Measurements from ENCODE around the gene C9orf85.
A peak's percentile ranks its signal among the peaks of the same experiment; 100 is the strongest.

C9orf85 gene

DNA sequence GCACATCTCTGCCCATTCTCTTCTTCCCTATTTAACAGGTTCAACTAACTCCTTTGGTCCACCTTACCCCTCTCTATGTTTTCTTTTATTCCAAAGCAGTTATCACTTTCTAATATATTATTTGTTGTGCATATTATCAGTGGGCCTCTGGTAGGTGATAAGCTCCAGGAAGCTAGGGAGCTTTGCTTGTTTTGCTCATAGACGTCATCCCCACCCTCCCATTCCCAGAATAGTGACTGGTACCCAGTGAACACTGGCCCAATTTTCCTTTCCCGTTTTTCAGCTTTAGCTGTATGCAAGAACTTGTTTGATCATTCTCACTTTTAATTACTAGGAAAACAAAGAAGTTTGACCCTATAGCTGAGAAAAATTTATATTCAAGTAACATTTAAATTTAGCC is 7.4 kb upstream of the C9orf85 start:
- no peak for DNase-seq (ENCODE audit: low read depth, low spot score)

DNA sequence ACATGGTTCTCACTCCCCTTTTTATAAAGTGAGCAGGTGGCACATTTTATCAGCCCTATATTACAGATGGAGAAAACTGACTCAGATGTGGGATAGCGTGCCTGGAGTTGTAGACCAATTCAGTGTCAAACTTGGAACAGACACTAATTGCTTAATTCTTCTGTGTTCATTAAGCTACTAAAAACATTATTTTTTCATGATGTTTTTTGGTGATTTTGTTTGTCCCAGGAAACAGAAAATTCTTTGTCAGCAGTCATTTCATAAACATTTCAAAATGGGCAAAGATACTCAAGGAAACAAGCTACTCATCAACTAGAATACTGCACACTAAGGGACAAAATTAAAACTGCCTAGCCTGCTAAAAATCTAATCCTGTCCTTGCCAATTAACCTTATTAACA is 2.6 kb upstream of the C9orf85 start:
- no peak for DNase-seq (ENCODE audit: low read depth, low spot score)

DNA sequence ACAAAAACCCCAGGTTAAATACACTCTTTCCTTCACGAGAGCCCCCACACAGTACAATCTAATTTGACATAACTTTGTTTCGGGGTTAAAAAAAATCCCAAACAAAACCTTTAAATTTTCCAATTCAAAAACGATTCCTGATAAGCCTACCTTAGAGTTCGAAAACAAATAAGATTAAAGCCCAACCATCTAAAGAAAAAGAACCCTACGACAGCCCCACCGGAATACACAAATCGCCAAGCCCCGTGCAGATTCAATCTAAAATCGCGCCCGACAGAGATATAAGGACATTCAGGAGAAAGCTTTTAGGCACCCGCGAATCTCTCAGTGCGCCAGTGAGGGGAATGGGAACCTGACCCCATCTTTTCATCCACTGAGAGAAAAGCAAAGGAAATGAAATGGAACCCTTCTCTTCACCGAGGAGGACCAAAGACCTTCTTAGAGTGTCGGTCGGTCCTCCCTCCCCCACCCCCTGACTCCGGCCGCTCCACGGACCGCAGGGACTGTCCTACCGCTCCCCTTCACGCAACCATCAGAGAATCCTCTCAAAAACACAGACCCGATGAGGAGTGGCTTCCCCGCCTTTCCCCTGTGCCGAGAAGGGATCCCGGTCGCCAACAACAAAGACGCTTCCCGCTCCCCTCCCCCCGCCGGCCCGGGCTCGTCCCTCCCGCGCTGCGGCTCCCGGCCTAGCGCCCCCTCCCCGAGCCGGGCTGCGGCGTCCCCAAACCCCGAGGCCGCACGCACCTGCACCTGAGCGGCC is 1.4 kb upstream of the C9orf85 start:
- peak; percentile 60 for DNase-seq (ENCODE audit: low read depth, low spot score)

DNA sequence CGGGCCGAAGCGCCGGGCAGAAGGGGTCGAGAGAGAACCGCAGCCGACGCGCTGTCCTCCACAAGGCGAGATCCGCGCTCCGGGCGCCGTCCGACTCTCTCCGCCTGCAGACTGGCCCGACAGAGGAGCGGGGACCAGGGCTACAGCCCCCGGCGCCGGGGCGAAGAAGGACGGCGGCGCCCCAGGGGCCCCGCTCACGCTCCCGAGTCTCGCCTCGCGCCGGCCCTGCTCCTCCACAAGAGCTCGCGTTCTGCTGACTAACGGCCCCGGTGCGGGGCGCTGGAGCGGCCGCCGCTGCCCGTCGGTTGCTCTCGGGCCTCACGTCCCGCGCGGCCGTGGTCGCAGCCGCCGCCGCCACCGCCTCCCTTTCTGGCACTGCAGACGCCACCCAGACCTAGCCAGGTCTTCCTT is 784 bp upstream of the C9orf85 start:
- DNase-seq (ENCODE audit: low read depth, low spot score) = no peak

DNA sequence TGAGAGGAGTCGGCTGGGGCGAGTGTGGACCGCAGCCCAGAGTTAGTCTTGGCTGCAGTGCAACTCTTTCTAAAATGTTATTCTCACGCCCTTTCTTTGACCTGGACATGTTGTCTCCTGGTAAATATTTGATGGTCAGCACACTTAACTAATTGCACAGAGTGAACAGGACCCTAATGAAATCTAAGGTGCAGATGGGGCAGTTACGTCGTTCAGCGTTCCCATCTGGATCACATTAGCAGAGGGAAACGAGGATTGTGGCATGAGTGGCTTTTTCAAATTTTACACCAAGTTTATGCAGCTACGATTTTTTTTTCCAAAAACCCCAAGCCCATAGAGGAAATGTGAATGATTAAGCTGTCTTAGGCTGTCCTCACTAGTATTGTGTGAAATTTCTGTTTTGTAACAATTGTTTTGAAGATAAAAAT is 483 bp downstream of the C9orf85 start:
- DNase-seq (ENCODE audit: low read depth, low spot score) = no peak

DNA sequence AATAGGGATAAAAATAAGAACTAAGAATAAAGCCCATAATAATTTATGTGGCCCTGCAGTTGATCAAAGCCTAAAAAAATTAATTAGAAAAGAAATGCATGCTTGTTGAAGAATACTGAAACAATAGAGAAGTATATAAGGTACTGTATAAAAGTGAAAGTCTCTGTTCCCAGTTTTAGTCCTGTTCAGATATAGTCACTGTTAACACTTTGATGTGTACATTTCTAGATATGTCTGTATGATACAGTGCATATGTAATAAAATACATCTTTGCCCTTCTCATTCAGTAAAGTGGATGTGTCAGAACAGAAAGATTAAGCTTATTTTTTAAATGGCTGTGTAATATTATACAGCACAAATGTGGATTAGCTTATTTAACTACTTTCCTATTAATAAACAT is 4.1 kb downstream of the C9orf85 start:
- DNase-seq (ENCODE audit: low read depth, low spot score) = no peak

DNA sequence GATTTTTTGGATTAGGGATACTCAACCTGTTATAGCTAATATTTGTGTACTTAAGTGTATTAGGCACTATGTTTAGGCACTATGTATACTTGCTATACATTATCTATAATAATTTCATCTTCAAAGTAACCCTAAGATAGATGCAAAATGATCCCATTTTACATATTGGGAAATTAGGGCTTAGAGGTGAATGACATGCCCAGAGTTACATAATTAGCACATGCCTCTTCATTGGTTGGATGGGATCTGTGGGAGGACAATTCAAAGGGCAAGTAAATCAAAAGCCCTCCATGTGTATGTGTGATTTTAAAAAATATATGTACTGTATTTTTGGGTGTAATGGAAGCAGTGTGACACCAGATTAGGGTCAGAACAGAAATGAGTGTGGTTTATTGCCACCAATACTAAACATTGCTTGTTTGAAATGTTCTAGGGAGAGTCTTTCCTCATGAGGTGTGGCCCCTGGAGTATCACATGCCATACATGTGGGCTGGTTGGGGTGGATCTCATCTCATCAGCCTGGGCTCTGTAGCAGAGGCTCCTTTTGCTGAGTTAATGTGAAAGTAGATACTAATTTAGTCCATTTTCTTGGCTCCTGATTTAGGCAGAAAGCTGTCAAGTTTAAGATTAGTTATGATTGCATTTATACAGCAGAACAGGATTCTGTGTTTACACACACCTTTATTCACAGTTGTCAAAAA is 5.5 kb downstream of the C9orf85 start:
- no peak for DNase-seq (ENCODE audit: low read depth, low spot score)

DNA sequence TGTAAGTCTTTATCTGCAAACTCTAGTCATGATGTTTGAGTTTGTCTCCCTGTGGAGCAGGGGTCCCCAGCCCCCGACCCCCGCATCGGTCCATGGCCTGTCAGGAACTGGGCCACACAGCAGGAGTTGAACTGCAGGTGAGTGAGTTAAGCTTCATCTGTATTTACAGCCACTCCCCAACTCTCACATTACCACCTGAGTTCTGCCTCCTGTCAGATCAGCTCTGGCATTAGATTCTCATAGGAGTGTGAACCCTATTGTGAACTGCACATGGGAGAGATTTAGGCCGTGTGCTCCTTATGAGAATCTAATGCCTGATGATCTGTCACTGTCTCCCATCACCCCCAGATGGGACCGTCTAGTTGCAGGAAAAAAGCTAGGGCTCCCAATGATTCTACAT is 7.0 kb downstream of the C9orf85 start:
- DNase-seq (ENCODE audit: low read depth, low spot score) = no peak

DNA sequence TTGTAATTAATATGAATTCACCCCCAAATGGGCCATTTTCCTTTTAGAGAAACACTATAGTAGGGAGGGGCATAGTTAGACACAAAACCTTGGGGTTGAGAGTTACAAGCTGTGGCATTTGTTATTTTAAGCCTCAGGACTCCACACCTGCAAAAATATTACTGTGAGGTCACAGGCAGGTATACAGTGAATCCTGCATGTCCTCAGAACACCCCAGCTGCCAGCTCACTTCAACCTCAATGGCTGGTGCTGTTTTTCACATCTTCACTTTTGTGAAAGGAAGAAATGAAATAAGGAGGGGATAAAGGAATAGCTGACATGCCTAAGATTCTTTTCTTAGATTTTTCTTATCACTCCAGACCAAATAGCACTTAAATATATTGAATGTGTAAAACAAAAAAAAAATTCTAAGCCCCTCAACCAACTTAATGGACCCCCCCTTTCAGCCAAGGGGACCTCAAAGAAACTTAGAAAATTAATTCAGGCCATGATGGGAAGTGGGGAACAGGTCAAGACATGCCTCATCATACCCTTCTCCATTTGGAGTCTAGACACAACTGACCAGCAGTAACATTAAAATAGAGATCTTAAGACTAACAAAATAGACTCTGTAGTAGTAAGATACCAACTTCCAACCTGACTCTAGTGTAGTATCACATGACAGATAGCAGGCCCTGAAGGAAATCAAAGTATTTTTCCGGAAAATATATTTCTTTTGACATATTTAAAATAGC is 9.2 kb downstream of the C9orf85 start:
- no peak for DNase-seq (ENCODE audit: low read depth, low spot score)

DNA sequence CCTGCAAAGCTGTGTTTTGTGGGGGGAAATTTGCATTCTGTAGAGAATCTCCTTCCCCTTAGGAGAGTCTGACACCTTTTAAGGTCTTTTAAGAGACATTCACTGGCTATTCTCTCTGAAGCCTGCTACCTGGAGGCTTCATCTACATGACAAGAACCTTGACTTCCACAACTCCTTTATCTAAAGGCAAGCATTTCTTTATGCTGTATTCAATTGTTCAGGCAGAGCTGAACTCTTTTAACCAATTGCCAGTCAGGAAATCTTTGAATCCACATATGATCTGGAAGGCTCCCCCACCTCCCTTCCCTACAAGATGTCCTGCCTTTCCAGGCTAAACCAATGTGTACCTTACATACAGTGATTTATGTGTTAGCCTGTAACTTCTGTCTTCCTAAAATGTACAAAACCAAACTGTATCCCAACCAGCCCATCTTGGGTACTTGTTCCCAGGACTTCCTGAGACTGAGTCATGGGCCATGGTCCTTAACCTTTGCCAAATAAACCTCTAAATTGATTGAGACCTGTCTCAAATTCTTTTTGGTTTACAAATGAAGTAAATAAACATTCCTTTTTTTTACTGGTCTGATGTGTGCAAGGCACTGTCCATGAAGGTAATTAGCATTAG is 9.9 kb downstream of the C9orf85 start:
- peak; percentile 57 for DNase-seq (ENCODE audit: low read depth, low spot score)

DNA sequence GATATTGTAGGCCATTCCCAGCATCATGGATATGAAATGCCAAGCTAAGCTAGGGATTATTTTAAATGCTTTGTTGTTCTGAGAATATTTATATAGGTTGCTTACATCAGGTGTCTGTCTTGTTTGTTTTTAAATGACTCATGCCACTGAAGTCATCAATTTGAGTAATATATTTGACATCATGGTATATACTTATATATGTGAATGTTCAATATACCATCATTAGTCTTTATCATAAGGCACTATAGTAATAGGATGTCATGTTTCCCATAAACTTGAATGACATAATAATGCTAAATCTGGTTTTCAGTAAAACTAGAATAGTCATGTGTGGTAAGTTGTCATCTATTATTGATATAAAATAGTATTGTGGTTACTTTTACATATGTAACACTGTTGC is 13.1 kb downstream of the C9orf85 start:
- no peak for DNase-seq (ENCODE audit: low read depth, low spot score)

DNA sequence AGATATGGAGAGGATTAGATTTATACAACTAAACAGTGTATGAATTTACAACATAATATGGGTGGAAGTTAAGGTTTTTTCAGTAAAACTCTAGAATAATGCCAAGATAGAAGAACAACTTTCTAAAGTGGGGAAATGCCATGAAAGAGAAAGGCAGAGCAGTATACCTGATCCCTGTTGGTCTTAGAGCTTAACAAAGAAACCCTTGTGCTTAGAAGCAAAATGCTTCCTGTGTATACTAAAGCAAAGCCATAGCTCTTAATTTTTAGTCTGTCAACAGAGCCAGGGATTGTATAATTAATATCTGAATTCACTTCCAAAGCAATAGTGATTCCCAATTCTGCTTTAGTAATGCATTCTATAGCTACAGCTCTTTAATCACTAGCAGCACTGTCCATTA is 14.4 kb downstream of the C9orf85 start:
- DNase-seq (ENCODE audit: low read depth, low spot score) = no peak

DNA sequence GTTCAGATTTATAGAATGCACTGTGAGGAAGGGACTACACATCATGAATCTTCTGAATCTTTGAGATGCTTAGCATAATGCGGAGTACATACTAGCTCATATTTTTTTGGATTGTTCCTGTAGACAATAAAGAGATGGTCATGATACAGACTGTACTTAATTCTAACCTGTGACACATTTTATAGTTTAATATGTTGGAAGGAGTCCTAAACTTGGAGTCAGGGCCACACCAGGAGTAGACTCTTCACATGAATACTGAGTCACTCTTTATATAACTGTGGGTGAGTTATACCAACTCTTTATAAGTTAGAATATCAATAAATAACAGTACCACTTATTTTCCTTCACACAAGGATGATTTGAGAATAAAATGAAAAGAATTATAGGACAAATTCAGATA is 16.9 kb downstream of the C9orf85 start:
- DNase-seq (ENCODE audit: low read depth, low spot score) = no peak

DNA sequence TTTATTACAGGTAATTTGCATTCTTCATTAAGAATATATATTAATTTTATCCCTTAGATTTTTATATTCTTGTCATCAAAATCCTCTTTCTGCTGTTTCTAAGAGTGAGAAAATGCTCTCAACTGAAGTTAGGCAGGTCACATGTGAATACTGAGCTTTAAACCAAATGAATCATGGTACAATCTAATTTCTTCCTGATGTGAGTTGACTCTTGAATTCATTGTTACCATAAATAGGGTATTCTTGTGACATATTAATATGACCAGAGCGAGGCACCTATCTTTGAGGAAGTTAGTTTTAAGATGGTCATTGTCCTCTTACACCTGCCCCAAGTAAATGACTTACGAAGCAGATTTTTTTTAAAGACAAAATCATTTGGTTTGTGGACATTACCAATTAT is 17.4 kb downstream of the C9orf85 start:
- DNase-seq (ENCODE audit: low read depth, low spot score) = no peak

DNA sequence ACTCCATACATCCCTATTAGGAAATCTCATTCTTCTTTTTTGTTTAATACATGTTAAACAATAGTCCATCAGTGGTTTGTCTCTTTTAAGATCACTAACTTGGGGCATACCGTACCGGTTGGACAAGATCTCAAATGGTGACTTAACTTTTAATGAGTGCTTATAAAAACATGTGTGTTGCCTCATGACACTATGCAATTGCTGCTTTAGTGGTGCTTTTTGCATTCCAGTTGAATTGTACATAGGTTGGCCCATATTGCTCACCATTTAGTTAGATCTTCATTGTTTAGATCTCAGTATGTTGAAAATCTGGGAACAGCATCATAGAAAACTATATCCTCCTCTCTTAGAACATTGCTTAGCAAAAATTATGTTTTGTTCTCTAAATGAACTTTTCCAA is 17.8 kb downstream of the C9orf85 start:
- no peak for DNase-seq (ENCODE audit: low read depth, low spot score)

DNA sequence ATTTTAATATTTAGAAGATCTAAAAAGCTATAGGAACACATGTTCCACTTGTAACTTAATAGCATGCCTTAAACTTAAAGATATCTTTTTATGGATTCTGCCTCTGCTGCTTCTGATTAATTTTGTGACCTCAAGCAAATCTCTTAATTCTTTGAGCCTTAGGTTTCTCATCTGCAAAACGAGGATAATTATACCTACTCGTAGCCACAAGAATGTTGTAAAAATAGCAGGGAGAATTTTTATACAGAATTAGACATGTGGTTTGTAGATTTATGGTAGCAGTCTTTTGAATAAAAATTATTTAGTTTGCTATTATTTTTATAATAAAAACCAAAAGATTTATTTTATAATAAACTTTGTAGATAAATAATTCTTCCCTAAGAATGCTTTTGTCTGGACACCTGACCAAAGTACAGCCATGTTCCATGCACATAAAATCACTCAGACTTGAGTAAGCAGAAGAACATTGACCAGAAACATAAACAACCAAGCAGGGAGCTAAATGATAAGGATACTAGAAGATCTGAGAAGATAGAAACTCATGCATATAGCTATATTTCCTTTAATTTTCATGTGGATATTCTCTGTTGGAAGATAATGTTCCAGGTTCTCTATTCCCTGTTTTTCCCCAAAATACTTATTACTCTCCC is 18.5 kb downstream of the C9orf85 start:
- no peak for DNase-seq (ENCODE audit: low read depth, low spot score)

DNA sequence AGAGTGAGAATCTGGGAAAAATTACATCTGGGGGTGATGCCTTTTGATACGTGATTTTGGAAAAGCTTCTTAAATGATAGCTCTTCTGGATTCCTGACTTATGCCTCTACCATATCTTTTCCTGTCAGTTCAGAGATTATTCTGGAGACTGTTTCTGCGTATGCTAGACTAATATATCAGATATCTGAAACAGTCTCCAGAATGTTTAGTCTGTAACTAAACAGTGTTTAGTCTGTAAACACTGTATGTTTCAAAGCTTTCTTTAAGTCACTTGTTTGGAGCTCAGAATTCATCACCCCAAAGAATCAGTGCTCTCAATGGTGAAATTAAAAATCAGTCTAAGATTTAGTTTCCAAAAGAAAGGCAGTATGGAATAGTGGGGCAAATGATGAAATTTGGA is 19.7 kb downstream of the C9orf85 start:
- no peak for DNase-seq (ENCODE audit: low read depth, low spot score)

DNA sequence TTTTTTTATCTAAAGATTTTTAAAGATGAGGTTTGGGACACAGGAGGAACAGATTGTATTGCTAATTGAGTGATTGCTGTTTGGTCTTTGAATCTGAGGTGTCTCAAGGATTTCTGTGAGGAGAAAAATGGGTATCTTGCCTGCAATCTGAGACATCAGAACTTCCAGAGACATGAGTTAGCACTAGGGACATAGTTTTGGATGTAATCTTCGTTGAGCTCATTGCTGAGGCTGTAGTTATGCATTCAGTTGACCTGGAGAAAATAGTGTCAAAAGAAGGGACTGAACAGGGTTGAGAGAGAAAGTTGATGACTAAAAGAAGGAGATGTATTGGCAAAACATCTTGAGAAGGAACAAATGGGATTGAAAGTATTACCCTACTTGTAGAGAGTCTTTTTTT is 24.6 kb downstream of the C9orf85 start:
- DNase-seq (ENCODE audit: low read depth, low spot score) = no peak

DNA sequence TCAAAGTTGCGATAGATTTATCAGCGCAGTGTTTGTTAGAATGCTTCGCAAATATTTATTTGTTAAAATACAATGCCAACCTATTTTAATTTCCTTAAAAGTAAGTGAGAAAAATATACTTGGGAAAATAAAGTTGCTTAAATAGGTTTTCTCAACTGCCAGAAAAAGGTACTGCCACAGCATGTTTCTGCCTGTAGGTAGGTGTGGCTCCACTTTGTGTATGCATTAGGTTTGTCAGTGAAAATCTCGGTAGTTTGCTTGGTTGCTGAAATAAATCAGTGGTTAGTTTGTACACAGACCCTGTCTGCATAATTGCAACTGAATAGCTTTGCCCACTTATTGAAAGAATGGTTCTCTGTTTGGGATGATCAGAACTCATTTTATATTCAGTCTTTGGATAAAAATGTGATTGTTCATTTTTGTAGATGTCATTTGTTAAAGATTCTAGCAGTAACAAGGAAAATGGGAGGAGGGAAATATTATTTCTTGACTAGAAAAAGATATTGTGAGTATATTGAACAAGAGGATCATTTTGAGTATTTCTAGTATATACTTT is 25.7 kb downstream of the C9orf85 start:
- no peak for DNase-seq (ENCODE audit: low read depth, low spot score)

DNA sequence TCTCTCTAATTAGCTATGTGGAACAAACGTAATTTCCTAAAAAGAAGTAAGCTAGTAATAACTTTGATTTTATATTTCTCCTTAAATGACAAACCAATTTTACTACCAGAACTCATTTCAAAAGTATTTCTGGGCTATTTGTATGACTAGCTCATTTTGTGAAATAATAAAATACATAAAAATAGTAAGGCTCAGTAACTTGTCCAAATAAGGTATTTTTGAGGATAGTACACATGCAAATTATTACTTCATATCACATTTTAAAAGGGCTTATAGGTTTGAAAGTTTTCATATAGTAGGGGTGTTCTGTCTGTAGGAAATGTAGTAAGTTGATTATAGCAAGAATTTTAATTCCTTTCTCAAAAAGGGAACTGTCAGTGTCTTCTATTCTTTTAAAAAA is 26.5 kb downstream of the C9orf85 start:
- DNase-seq (ENCODE audit: low read depth, low spot score) = no peak

DNA sequence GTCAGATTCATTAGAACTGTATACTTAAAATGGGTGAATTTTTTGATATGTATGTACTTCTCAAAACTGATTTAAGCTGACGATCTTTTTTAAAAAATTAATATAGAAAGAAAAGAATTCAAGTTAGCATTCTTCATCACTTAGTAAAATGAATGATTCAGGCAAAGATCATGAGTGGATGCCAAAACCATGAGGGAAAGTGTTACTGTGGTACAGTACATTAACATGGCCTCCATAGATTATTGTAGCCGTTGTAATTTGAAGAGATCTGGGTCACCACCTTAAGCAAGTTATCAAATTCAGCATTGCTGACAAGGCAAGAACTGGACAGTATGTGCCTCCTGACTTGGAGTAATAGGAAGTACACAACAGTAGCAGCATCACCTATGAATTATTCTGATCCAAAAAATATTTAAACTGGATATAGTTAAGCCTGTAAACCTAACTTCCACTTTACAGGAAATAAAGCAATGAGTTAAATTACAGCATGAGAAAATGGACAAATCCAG is 29.7 kb downstream of the C9orf85 start:
- no peak for DNase-seq (ENCODE audit: low read depth, low spot score)

Data from ELF-1 (cell line).